Endothelial cell of umbilical vein (primary cell): Measurements from ENCODE around the gene TLR8. TPM values are rescaled to one million over a fixed set of nuclear protein-coding genes. Genes with fewer than 3 reads are reported as not detected.

Experiments
- BruUV-seq: library from RNA; stranded (reverse); fragments of 400-500 nt; replicated peaks from 2 replicates; lab custom pipeline; 2021; lab: Mats Ljungman, UMichigan
- CTCF ChIA-PET: fragments of 300-600, 350-600 bp; sonication (Branson Sonifier 250); formaldehyde crosslinking; loops from one replicate; lab custom pipeline; 2021; ENCODE audit warnings: antibody characterized with exemption, inconsistent platforms; lab: Charles Lee
- POLR2A ChIA-PET: fragments of 300-600, 350-600 bp; sonication (Branson Sonifier 250); formaldehyde crosslinking; loops from one replicate; lab custom pipeline; 2021; ENCODE audit warnings: antibody characterized with exemption, inconsistent platforms; lab: Charles Lee
- DNase-seq: peaks from one replicate; pipeline ENCODE4 v3.0.0-alpha.2; 2011; ENCODE audit warnings: low read depth, low spot score
- FAIRE-seq: peaks from 2 replicates; lab custom pipeline; 2011; peaks lifted over from hg19 to GRCh38; lab: Jason Lieb, UNC
- H2AFZ ChIP-seq: 2 replicates; pipeline ENCODE4 v1.6.0; 2012; ENCODE audit warnings: low read depth, low read length, control low read depth, inconsistent platforms
- H3K27ac ChIP-seq: 2 replicates; pipeline ENCODE4 v1.5.1; 2011; ENCODE audit warnings: low read depth, mild to moderate bottlenecking, control low read depth, low read length, moderate library complexity; ENCODE audit not compliant: insufficient read depth
- H3K27me3 ChIP-seq, 2 experiments: 2 replicates each; pipeline versions ENCODE4 v1.6.0 to v1.6.1; 2011; ENCODE audit warnings: low read length in 2 of 2, mixed read lengths in 1 of 2; ENCODE audit not compliant: control insufficient read depth in 2 of 2, insufficient read depth in 2 of 2
- H3K36me3 ChIP-seq, 2 experiments: 2 replicates in 1 of 2; 3 replicates in 1 of 2; pipeline ENCODE4 v1.5.1; 2011; ENCODE audit warnings: low read length in 2 of 2, mild to moderate bottlenecking in 1 of 2, moderate library complexity in 1 of 2; ENCODE audit not compliant: control insufficient read depth in 2 of 2, insufficient read depth in 2 of 2; ENCODE audit errors: extremely low read depth in 1 of 2
- H3K4me1 ChIP-seq: 3 replicates; pipeline ENCODE4 v1.5.1; 2011; ENCODE audit warnings: mild to moderate bottlenecking, low read length; ENCODE audit not compliant: control insufficient read depth, insufficient read depth; ENCODE audit errors: extremely low read depth
- H3K4me2 ChIP-seq: 2 replicates; pipeline ENCODE4 v1.6.1; 2011; ENCODE audit warnings: low read length, control low read depth, mixed read lengths; ENCODE audit not compliant: insufficient read depth
- H3K4me3 ChIP-seq, 3 experiments: fragments of 200-600 bp in 1 of 3; sonication (generic), shearing (Covaris generic) in 1 of 3; replicated peaks in 1 of 3; 2 replicates each; pipeline ENCODE4 v1.5.1; 2011 to 2016; ENCODE audit warnings: control low read depth in 3 of 3, low read length in 3 of 3, mild to moderate bottlenecking in 2 of 3, inconsistent platforms in 1 of 3, low read depth in 1 of 3, moderate library complexity in 1 of 3; ENCODE audit not compliant: insufficient read depth in 1 of 3
- H3K79me2 ChIP-seq: 2 replicates; pipeline ENCODE4 v1.6.0; 2012; ENCODE audit warnings: low read length, inconsistent platforms; ENCODE audit not compliant: control insufficient read depth, insufficient read depth
- H3K9ac ChIP-seq: replicated peaks from 2 replicates; pipeline ENCODE3; 2011; ENCODE audit warnings: low read length, control low read depth; ENCODE audit not compliant: insufficient read depth; ENCODE audit errors: extremely low read depth
- H3K9me1 ChIP-seq: replicated peaks from 3 replicates; pipeline ENCODE4 v1.6.0; 2011; ENCODE audit warnings: mild to moderate bottlenecking, low read length; ENCODE audit not compliant: control insufficient read depth, insufficient read depth; ENCODE audit errors: extremely low read depth
- H3K9me3 ChIP-seq: replicated peaks from 2 replicates; pipeline ENCODE4 v1.5.1; 2012; ENCODE audit warnings: low read length, inconsistent platforms; ENCODE audit not compliant: control insufficient read depth, insufficient read depth
- H4K20me1 ChIP-seq: replicated peaks from 2 replicates; pipeline ENCODE3; 2011; ENCODE audit warnings: mild to moderate bottlenecking, low read length; ENCODE audit not compliant: control insufficient read depth, insufficient read depth; ENCODE audit errors: extremely low read depth
- CTCF ChIP-seq, 2 donors: IDR thresholded peaks; 1 replicate in 1 of 2; 2 replicates in 1 of 2; pipeline ENCODE4 v1.5.1; 2011; ENCODE audit warnings: low read length in 2 of 2, mild to moderate bottlenecking in 2 of 2, moderate library complexity in 2 of 2, control low read depth in 1 of 2, inconsistent platforms in 1 of 2, low read depth in 1 of 2; ENCODE audit not compliant: insufficient read depth in 1 of 2; ENCODE audit errors: extremely low read depth in 1 of 2
- EZH2 ChIP-seq: IDR thresholded peaks from 2 replicates; pipeline ENCODE4 v1.6.1; 2012; ENCODE audit warnings: borderline replicate concordance, low read depth, mild to moderate bottlenecking, moderate library complexity, low read length, inconsistent platforms; ENCODE audit not compliant: severe bottlenecking
- FOS ChIP-seq: IDR thresholded peaks from 2 replicates; pipeline ENCODE4 v1.6.1; 2011; ENCODE audit warnings: mild to moderate bottlenecking, low read length, moderate library complexity, borderline replicate concordance; ENCODE audit not compliant: insufficient read depth
- GATA2 ChIP-seq: IDR thresholded peaks from 2 replicates; pipeline ENCODE4 v1.7.0; 2011; ENCODE audit warnings: low read depth, mild to moderate bottlenecking, moderate library complexity, mixed read lengths, low read length; ENCODE audit not compliant: insufficient read length, insufficient read depth
- JUN ChIP-seq: IDR thresholded peaks from 2 replicates; pipeline ENCODE4 v1.6.1; 2011; ENCODE audit warnings: borderline replicate concordance, low read depth; ENCODE audit not compliant: insufficient read length, insufficient read depth
- MAX ChIP-seq: IDR thresholded peaks from 2 replicates; pipeline ENCODE4 v1.6.1; 2011; ENCODE audit not compliant: insufficient read depth, insufficient read length
- MYC ChIP-seq: IDR thresholded peaks from one replicate; pipeline ENCODE4 v1.6.1; 2011; ENCODE audit warnings: mild to moderate bottlenecking, low read depth, low read length
- POLR2A ChIP-seq: IDR thresholded peaks from 2 replicates; pipeline ENCODE4 v1.6.1; 2012; ENCODE audit warnings: low read depth, mild to moderate bottlenecking, control low read depth, low read length
- POLR2AphosphoS5 ChIP-seq: IDR thresholded peaks from 2 replicates; pipeline ENCODE4 v1.6.1; 2012; ENCODE audit warnings: low read depth, mild to moderate bottlenecking, control low read depth, low read length, moderate library complexity; ENCODE audit not compliant: insufficient read depth
- dilution Hi-C: fragments of 300-500 bp; cut with MboI; formaldehyde crosslinking; loops from one replicate; pipeline ENCODE4 v1.15.0; 2019; ENCODE audit warnings: low sequenced_read_pairs; ENCODE audit not compliant: extremely low pct_ligation_motif_present
- intact Hi-C: fragments of 100-400 bp; cut with micrococcal nuclease; formaldehyde crosslinking; loops from one replicate; pipeline ENCODE4 v1.10.0; 2022
- polyA plus RNA-seq, 4 experiments: library from polyadenylated mRNA; depleted of rRNA in 3 of 4; stranded (reverse) in 3 of 4; unstranded in 1 of 4; fragments of >200 nt; gene quantifications; 2 replicates each; pipeline versions ENCODE4 v1.2.1 to v1.2.3, GENCODE V29; 2011 to 2012; ENCODE audit warnings: missing spikeins in 1 of 4
- total RNA-seq: library from RNA; stranded (reverse); gene quantifications from 2 replicates; pipeline ENCODE4 v1.2.3, GENCODE V29; 2021

Gene TLR8
- total and polyA plus RNA-seq, 2 donors (not counting 3 experiments of a cell fraction or from before 2014, with no cell fraction given): not detected

- Histone ChIP-seq H3K27me3 (peaks cover 3% of the 10 kb centered on the region in 2 experiments), H3K9ac (no peak overlapping the region), H3K4me3 (no peak overlapping the region), H3K27ac (no peak overlapping the region), H3K9me1 (no peaks in the 10 kb centered on the region), H3K4me1 (no peaks in the 10 kb centered on the region), H3K4me2 (no peak overlapping the region), H3K9me3 (no peaks in the 10 kb centered on the region), H4K20me1 (no peaks in the 10 kb centered on the region), H3K36me3 (no peaks in the 10 kb centered on the region), H3K79me2 (no peaks in the 10 kb centered on the region), H2AFZ (no peak overlapping the region)
- no peak for DNase-seq
- TF ChIP-seq JUN: no peak
- TF ChIP-seq MYC: no peak
- no peak for TF ChIP-seq CTCF (IDR thresholded peaks at IDR 0.05; ENCODE audit: extremely low read depth in 1 of 2, insufficient read depth in 1 of 2, low read depth in 1 of 2, low read length in 2 of 2)
- no peak for TF ChIP-seq MAX
- no peak for TF ChIP-seq FOS
- TF ChIP-seq EZH2: no peak
- no peak for TF ChIP-seq POLR2AphosphoS5
- TF ChIP-seq POLR2A: no peak
- TF ChIP-seq GATA2: no peak
- POLR2A ChIA-PET: no interaction called here
- no peak for FAIRE-seq
- CTCF ChIA-PET: no interaction called here
- BruUV-seq: no TSS peak
- dilution Hi-C loops: no loop called here
- intact Hi-C loops: no loop called here
Measured at GRCh38 chrX:12919051-12919450, 12.6 kb downstream of the TLR8 start.
